ENCODE measurements around the gene IMPA2.

- TF ChIP-seq EZH2 (IDR thresholded peaks at IDR 0.05; ENCODE audit: insufficient read depth, poor library complexity, severe bottlenecking) (no peak), EZH2phosphoT487 (IDR thresholded peaks at IDR 0.05; ENCODE audit: insufficient read depth, low read depth) (no peak)
Observed at GRCh38 chr18:12041561-12041960, 60.3 kb downstream of the IMPA2 start.
